H1 (cell line): ENCODE data around the gene RBM45. TPM values are rescaled to one million over a fixed set of nuclear protein-coding genes. Genes with fewer than 3 reads are reported as not detected.

Experiments
- CTCF ChIA-PET: fragments of 300-600 bp; sonication (Branson Sonifier 250); formaldehyde crosslinking; loops from one replicate; lab custom pipeline; 2021; ENCODE audit not compliant: partially characterized antibody; lab: Charles Lee
- POLR2A ChIA-PET: fragments of 300-600 bp; sonication (Branson Sonifier 250); formaldehyde crosslinking; loops from one replicate; lab custom pipeline; 2021; ENCODE audit warnings: inconsistent platforms; ENCODE audit not compliant: partially characterized antibody; lab: Charles Lee
- DNase-seq, 2 experiments: peaks; one replicate each; pipeline versions ENCODE4 v3.0.0 to v3.0.0-alpha.2; 2010 to 2022; ENCODE audit warnings: low spot score in 2 of 2, low read depth in 1 of 2, mixed read lengths in 1 of 2
- FAIRE-seq: peaks from 2 replicates; lab custom pipeline; 2011; peaks lifted over from hg19 to GRCh38; lab: Jason Lieb, UNC
- H2AFZ ChIP-seq: 2 replicates; pipeline ENCODE4 v1.8.1; 2012; ENCODE audit warnings: low read length, inconsistent platforms
- H2AK5ac ChIP-seq: 2 replicates; pipeline ENCODE4 v1.6.1; 2013; ENCODE audit warnings: low read depth, low read length
- H2BK120ac ChIP-seq: replicated peaks from 2 replicates; pipeline ENCODE3; 2013; ENCODE audit warnings: low read depth, low read length, inconsistent platforms
- H2BK12ac ChIP-seq: 2 replicates; pipeline ENCODE4 v1.6.1; 2013; ENCODE audit warnings: low read depth, low read length
- H2BK15ac ChIP-seq: 2 replicates; pipeline ENCODE4 v1.6.1; 2013; ENCODE audit warnings: low read length
- H2BK20ac ChIP-seq: 2 replicates; pipeline ENCODE4 v1.6.1; 2013; ENCODE audit warnings: low read length
- H2BK5ac ChIP-seq: 2 replicates; pipeline ENCODE4 v1.6.1; 2013; ENCODE audit warnings: low read depth, low read length
- H3K14ac ChIP-seq: 2 replicates; pipeline ENCODE4 v1.6.1; 2013; ENCODE audit warnings: inconsistent platforms; ENCODE audit not compliant: insufficient read length
- H3K18ac ChIP-seq: 2 replicates; pipeline ENCODE4 v1.6.1; 2013; ENCODE audit warnings: low read length; ENCODE audit errors: extremely low read depth
- H3K23ac ChIP-seq: 2 replicates; pipeline ENCODE4 v1.6.1; 2013; ENCODE audit warnings: inconsistent platforms; ENCODE audit not compliant: insufficient read length
- H3K23me2 ChIP-seq: 2 replicates; pipeline ENCODE4 v1.6.1; 2013; ENCODE audit warnings: low read depth, low read length
- H3K27ac ChIP-seq: 2 replicates; pipeline ENCODE4 v1.6.1; 2011; ENCODE audit warnings: low read depth, low read length, inconsistent platforms
- H3K27me3 ChIP-seq, 4 experiments: replicated peaks in 1 of 4; 1 replicate in 1 of 4; 2 replicates in 3 of 4; pipeline versions ENCODE4 v1.6.1 to v1.8.1; 2011 to 2013; ENCODE audit warnings: low read length in 3 of 4, mild to moderate bottlenecking in 3 of 4, inconsistent platforms in 2 of 4, mixed read lengths in 2 of 4, moderate library complexity in 1 of 4; ENCODE audit not compliant: control insufficient read depth in 3 of 4, insufficient read depth in 3 of 4; ENCODE audit errors: extremely low read depth in 1 of 4
- H3K36me3 ChIP-seq, 4 experiments: 2 replicates each; pipeline versions ENCODE4 v1.6.1 to v1.8.1; 2011 to 2013; ENCODE audit warnings: mild to moderate bottlenecking in 4 of 4, low read length in 3 of 4, moderate library complexity in 2 of 4, control low read depth in 1 of 4, inconsistent platforms in 1 of 4; ENCODE audit not compliant: insufficient read depth in 4 of 4, control insufficient read depth in 2 of 4
- H3K4ac ChIP-seq: replicated peaks from 2 replicates; pipeline ENCODE3; 2013; ENCODE audit warnings: low read length, low read depth, mixed read lengths, inconsistent platforms; ENCODE audit not compliant: insufficient read length
- H3K4me1 ChIP-seq, 4 experiments: replicated peaks in 1 of 4; 1 replicate in 1 of 4; 2 replicates in 3 of 4; pipeline versions ENCODE4 v1.6.1 to v1.8.1; 2011 to 2013; ENCODE audit warnings: low read length in 3 of 4, inconsistent platforms in 2 of 4, mixed read lengths in 1 of 4; ENCODE audit not compliant: insufficient read depth in 4 of 4, control insufficient read depth in 3 of 4
- H3K4me2 ChIP-seq, 2 experiments: 2 replicates each; pipeline versions ENCODE4 v1.6.1 to v1.8.1; 2011 to 2013; ENCODE audit warnings: low read depth in 2 of 2, low read length in 2 of 2, control low read depth in 1 of 2, inconsistent platforms in 1 of 2, mild to moderate bottlenecking in 1 of 2; ENCODE audit not compliant: insufficient read depth in 1 of 2
- H3K4me3 ChIP-seq, 4 experiments: fragments of 200-600, 300-600 bp in 1 of 4; sonication (generic), shearing (Covaris generic), sonication (Bioruptor Twin) in 1 of 4; 2 replicates each; pipeline versions ENCODE4 v1.5.1 to v1.8.1; 2011 to 2016; ENCODE audit warnings: low read length in 4 of 4, low read depth in 3 of 4, control low read depth in 2 of 4, inconsistent platforms in 2 of 4, mild to moderate bottlenecking in 2 of 4, mixed read lengths in 1 of 4, moderate library complexity in 1 of 4; ENCODE audit not compliant: insufficient read depth in 2 of 4; ENCODE audit errors: extremely low read depth in 1 of 4
- H3K56ac ChIP-seq: replicated peaks from 2 replicates; pipeline ENCODE3; 2013; ENCODE audit warnings: low read depth, mild to moderate bottlenecking, mixed read lengths, low read length, inconsistent platforms; ENCODE audit not compliant: insufficient read length
- H3K79me1 ChIP-seq: 2 replicates; pipeline ENCODE4 v1.6.1; 2013; ENCODE audit warnings: low read depth, low read length, control low read depth
- H3K79me2 ChIP-seq, 2 experiments: 2 replicates each; pipeline versions ENCODE4 v1.6.1 to v1.8.1; 2012 to 2013; ENCODE audit warnings: low read length in 2 of 2, mild to moderate bottlenecking in 2 of 2, inconsistent platforms in 1 of 2; ENCODE audit not compliant: insufficient read depth in 2 of 2, control insufficient read depth in 1 of 2
- H3K9ac ChIP-seq, 4 experiments: replicated peaks in 1 of 4; 1 replicate in 1 of 4; 2 replicates in 3 of 4; pipeline versions ENCODE4 v1.6.1 to v1.8.1; 2011 to 2013; ENCODE audit warnings: low read depth in 3 of 4, low read length in 3 of 4, control low read depth in 2 of 4, mild to moderate bottlenecking in 2 of 4, moderate library complexity in 2 of 4, inconsistent platforms in 1 of 4; ENCODE audit errors: extremely low read depth in 1 of 4
- H3K9me3 ChIP-seq, 2 experiments: 2 replicates each; pipeline versions ENCODE4 v1.6.1 to v1.8.1; 2012 to 2013; ENCODE audit warnings: mild to moderate bottlenecking in 2 of 2, moderate library complexity in 2 of 2, control low read depth in 1 of 2, inconsistent platforms in 1 of 2, low read depth in 1 of 2, low read length in 1 of 2, mixed read lengths in 1 of 2; ENCODE audit not compliant: insufficient read depth in 2 of 2
- H4K20me1 ChIP-seq, 2 experiments: replicated peaks in 1 of 2; 2 replicates each; pipeline versions ENCODE3 to v1.8.1; 2011 to 2013; ENCODE audit warnings: inconsistent platforms in 2 of 2, low read length in 2 of 2, mild to moderate bottlenecking in 1 of 2; ENCODE audit not compliant: insufficient read depth in 2 of 2, control insufficient read depth in 1 of 2
- H4K5ac ChIP-seq: 2 replicates; pipeline ENCODE4 v1.6.1; 2013; ENCODE audit warnings: low read length, low read depth, mixed read lengths, inconsistent platforms; ENCODE audit not compliant: insufficient read length
- H4K8ac ChIP-seq: 2 replicates; pipeline ENCODE4 v1.8.0; 2013; ENCODE audit warnings: mild to moderate bottlenecking, moderate library complexity, low read length, inconsistent platforms; ENCODE audit not compliant: insufficient read depth; ENCODE audit errors: extremely low read depth
- H4K91ac ChIP-seq: replicated peaks from 2 replicates; pipeline ENCODE3; 2013; ENCODE audit warnings: low read length, mixed read lengths, inconsistent platforms; ENCODE audit not compliant: insufficient read length
- CBX5 ChIP-seq: fragments of 300-800, 300-1000 bp; sonication (generic); IDR thresholded peaks from 2 replicates; pipeline ENCODE4 v1.7.1; 2016; ENCODE audit warnings: antibody characterized with exemption, low read length, low read depth
- RFX5 ChIP-seq: IDR thresholded peaks from 2 replicates; pipeline ENCODE4 v1.6.1; 2011; ENCODE audit warnings: low read depth, low read length, improper control_type of control experiment, borderline replicate concordance
- SIN3A ChIP-seq, 2 experiments: IDR thresholded peaks in 1 of 2; conservative IDR thresholded peaks in 1 of 2; 2 replicates each; pipeline ENCODE4 v1.6.1; 2011 to 2012; ENCODE audit warnings: low read length in 2 of 2, improper control_type of control experiment in 1 of 2, low read depth in 1 of 2, mild to moderate bottlenecking in 1 of 2
- WGBS, 2 experiments: shearing (Covaris generic) in 1 of 2; methylation state at CpG; one replicate each; pipeline versions ENCODE4 v1.1.6 to v1.1.7; 2013 to 2015; ENCODE audit warnings: low lambda C conversion rate in 2 of 2, mixed read lengths in 2 of 2, inconsistent platforms in 1 of 2, low coverage in 1 of 2, missing lambda C conversion rate in 1 of 2; ENCODE audit not compliant: insufficient replicate concordance in 2 of 2, insufficient coverage in 1 of 2, insufficient read length in 1 of 2; ENCODE audit errors: extremely low coverage in 1 of 2, missing lambda C conversion rate in 1 of 2; 5-methylcytosine and 5-hydroxymethylcytosine counted together
- polyA plus RNA-seq, 7 experiments: library from polyadenylated mRNA; depleted of rRNA in 3 of 7; stranded (reverse) in 5 of 7; unstranded in 2 of 7; fragments of >200 nt in 5 of 7; fragments of 200-250 nt in 2 of 7; gene quantifications; 1 replicate in 5 of 7; 2 replicates in 1 of 7; 4 replicates in 1 of 7; pipeline versions ENCODE4 v1.2.1 to v1.2.3, GENCODE V29; 2011 to 2013; ENCODE audit warnings: missing spikeins in 2 of 7, mixed read lengths in 2 of 7
- total RNA-seq: library from RNA; stranded (reverse); fragmentation: NEBNext Ultra II Directional; extraction: Animal tissue kit (Norgen Biotek cat#: 25700); gene quantifications from 2 replicates; pipeline ENCODE4 v1.2.1, GENCODE V29; 2021

RBM45 gene
- total and polyA plus RNA-seq, 2 of the 8 experiments (the other 6 are each of a cell fraction or from before 2014, with no cell fraction given) = 4.7 to 10.4 TPM

GRCh38 chr2:178152033-178152432 lies 39.8 kb downstream of the RBM45 start:
- Histone ChIP-seq H3K79me1 (no peaks in the 10 kb centered on the region), H2BK5ac (no peak overlapping the region), H2BK20ac (no peak overlapping the region), H4K91ac (no peak overlapping the region), H3K79me2 (no peaks in the 10 kb centered on the region), H3K14ac (no peak overlapping the region), H3K4me3 (no peak overlapping the region), H2BK15ac (no peak overlapping the region), H3K9me3 (peaks cover 0 to 2% of the 10 kb centered on the region in 2 experiments; a peak in 1 of 4 replicates), H2BK12ac (no peak overlapping the region), H3K4me2 (no peak overlapping the region), H2BK120ac (no peak overlapping the region), H4K20me1 (no peaks in the 10 kb centered on the region), H3K23ac (no peak overlapping the region), H3K18ac (no peak overlapping the region), H3K23me2 (no peaks in the 10 kb centered on the region), H3K27ac (no peak overlapping the region), H4K8ac (no peak overlapping the region), H3K36me3 (no peaks in the 10 kb centered on the region), H2AFZ (no peak overlapping the region), H3K27me3 (no peaks in the 10 kb centered on the region), H3K4ac (no peak overlapping the region), H3K56ac (no peak overlapping the region), H3K4me1 (no peaks in the 10 kb centered on the region), H2AK5ac (no peak overlapping the region), H3K9ac (no peak overlapping the region), H4K5ac (no peak overlapping the region)
- WGBS, 2 experiments = 90% methylated on average over 3 of the region's 3 CpGs; no CpG with 5 or more reads in 1 of the 2 experiments
- FAIRE-seq = no peak
- DNase-seq = no peak
- ChIA-PET CTCF (interaction anchor here (0.7 to 1.2 kb wide), 2 partner anchors 14 to 240 kb away, joined by 4 to 5 read pairs; no protein-coding TSS in a partner anchor), POLR2A (no interaction called here)
- TF ChIP-seq CBX5 (no peak), SIN3A (conservative IDR thresholded peaks at IDR 0.05 in 1 of 2, IDR thresholded peaks at IDR 0.05 in 1 of 2; ENCODE audit: low read depth in 1 of 2, low read length in 2 of 2) (no peak), RFX5 (no peak)
